Colonic mucosa (tissue), 4 donors: ENCODE measurements around the gene CD300A. TPM values are rescaled to one million over a fixed set of nuclear protein-coding genes. Genes with fewer than 3 reads are reported as not detected.

Experiments used
- DNase-seq: peaks from one replicate; pipeline ENCODE4 v3.0.0-alpha.2; 2020
- H3K27ac ChIP-seq: fragments of 200-600 bp; one replicate; pipeline ENCODE4 v1.8.0; 2021
- H3K27me3 ChIP-seq: fragments of 200-600 bp; one replicate; pipeline ENCODE4 v1.8.0; 2021
- H3K36me3 ChIP-seq: fragments of 200-600 bp; one replicate; pipeline ENCODE4 v1.8.0; 2021
- H3K4me1 ChIP-seq: fragments of 200-600 bp; one replicate; pipeline ENCODE4 v1.8.0; 2021; ENCODE audit warnings: mild to moderate bottlenecking
- H3K4me3 ChIP-seq: fragments of 200-600 bp; one replicate; pipeline ENCODE4 v1.8.0; 2021
- H3K9ac ChIP-seq, 2 donors: one replicate each; pipeline ENCODE4 v1.7.0; 2013; ENCODE audit warnings: control low read depth in 2 of 2, low read depth in 2 of 2, low read length in 2 of 2
- H3K9me3 ChIP-seq: fragments of 200-600 bp; one replicate; pipeline ENCODE4 v1.8.0; 2021
- CTCF ChIP-seq: fragments of 200-600 bp; IDR thresholded peaks from one replicate; pipeline ENCODE4 v1.8.0; 2022; ENCODE audit warnings: antibody characterized with exemption, mild to moderate bottlenecking
- intact Hi-C: fragments of 100-400 bp; cut with DNase I; formaldehyde crosslinking; loops from one replicate; pipeline ENCODE4 v1.14.1; 2022
- total RNA-seq, 2 donors: library from RNA; stranded (reverse); fragmentation: NEBNext Ultra II Directional in 1 of 2; extraction: Animal tissue kit (Norgen Biotek cat#: 25700) in 1 of 2; gene quantifications; one replicate each; pipeline ENCODE4 v1.2.1, GENCODE V29; 2021
- donor health status: healthy.
- donor health status: DM: no; HTN: no; CAD: no.
- donor health status: DM: no; HTN: no; CAD: no.

The CD300A gene
- 1 to 10 TPM; 3.1 to 5.6 TPM for total RNA-seq

DNA sequence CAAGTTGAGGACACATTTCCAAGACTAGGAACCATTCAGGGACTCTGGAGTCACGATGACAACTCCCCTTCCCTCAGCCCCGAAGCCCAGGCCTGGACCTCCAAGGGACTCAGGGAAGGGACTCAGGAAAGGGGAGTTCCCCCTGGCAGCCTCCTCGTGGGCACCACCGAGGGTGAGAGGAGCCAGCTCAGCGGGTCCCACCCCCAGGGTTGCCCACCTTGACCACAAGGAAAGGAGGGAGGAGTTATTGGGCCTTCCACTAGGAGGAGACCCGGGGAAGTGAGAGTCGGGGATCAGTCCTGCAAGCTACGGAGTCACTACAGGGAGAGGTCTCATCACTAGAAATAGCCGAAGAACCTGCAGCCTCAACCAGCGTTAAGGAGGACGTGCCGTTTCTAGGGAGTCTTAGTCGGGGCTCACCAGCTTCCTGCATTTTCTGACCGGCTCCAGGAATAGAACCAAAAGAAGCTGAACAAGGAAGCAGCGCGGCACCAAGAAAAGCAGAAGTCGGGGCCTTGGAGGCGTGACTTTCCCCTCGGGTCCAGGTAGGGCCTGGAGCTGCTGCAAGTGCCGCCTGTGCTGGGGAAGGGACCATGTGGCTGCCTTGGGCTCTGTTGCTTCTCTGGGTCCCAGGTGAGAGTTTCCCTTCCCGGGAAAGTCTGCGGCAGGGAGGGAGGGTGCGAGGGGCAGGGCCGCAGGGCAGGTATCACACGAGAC is at the start of gene CD300A:
TSS of gene CD300A (plus strand) at position 524 of the 717 bp plus-strand sequence. CDS start at position 594, 70 bp downstream.
- no peak for DNase-seq
- Histone ChIP-seq H3K4me1 (no peaks in the 10 kb centered on the region), H3K9me3 (no peaks in the 10 kb centered on the region), H3K4me3 (peak within 1 kb of the TSS; percentile 25), H3K27ac (peak within 1 kb of the TSS; percentile 32), H3K27me3 (no peaks in the 10 kb centered on the region), H3K9ac (peak within 1 kb of the TSS; percentile 63 to 70), H3K36me3 (no peaks in the 10 kb centered on the region)
- TF ChIP-seq CTCF, result no peak
- intact Hi-C loops, result no loop called here

GRCh38 chr17:74417178-74418045 is 49.0 kb upstream of the CD300A start:
- Histone ChIP-seq H3K4me1 (peaks cover 4% of the 10 kb centered on the region), H3K9me3 (no peaks in the 10 kb centered on the region), H3K27me3 (no peaks in the 10 kb centered on the region), H3K9ac (peak overlapping the region in 1 of 2 donors; percentile 66), H3K4me3 (no peak overlapping the region), H3K36me3 (no peaks in the 10 kb centered on the region), H3K27ac (peak overlapping the region; percentile 75)
- no peak for TF ChIP-seq CTCF
- DNase-seq, result peak; percentile 71
- intact Hi-C loops, result no loop called here

GRCh38 chr17:74419928-74420411 is 46.5 kb upstream of the CD300A start:
- intact Hi-C loops, result no loop called here
- DNase-seq, result no peak
- H3K27ac ChIP-seq, result peak overlapping the region; percentile 39
- no peaks in the 10 kb centered on the region for H3K36me3 ChIP-seq
- H3K27me3 ChIP-seq, result no peaks in the 10 kb centered on the region
- no peaks in the 10 kb centered on the region for H3K9me3 ChIP-seq
- TF ChIP-seq CTCF, result no peak
- peak overlapping the region in 1 of 2 donors; percentile 3 for H3K9ac ChIP-seq
- H3K4me1 ChIP-seq, result peaks cover 4% of the 10 kb centered on the region
- H3K4me3 ChIP-seq, result no peak overlapping the region

GRCh38 chr17:74424117-74424516 is 42.3 kb upstream of the CD300A start:
- intact Hi-C loops, result no loop called here

More at GRCh38 chr17:74424117-74424516, 42.3 kb upstream of the CD300A start:
- H3K9ac ChIP-seq, result no peak overlapping the region
- no peaks in the 10 kb centered on the region for H3K27me3 ChIP-seq
- no peaks in the 10 kb centered on the region for H3K36me3 ChIP-seq
- H3K4me3 ChIP-seq, result no peak overlapping the region
- DNase-seq, result no peak
- H3K27ac ChIP-seq, result no peak overlapping the region
- peaks cover 12% of the 10 kb centered on the region for H3K4me1 ChIP-seq
- TF ChIP-seq CTCF, result no peak
- no peaks in the 10 kb centered on the region for H3K9me3 ChIP-seq
